Stimulated activated CD4-positive, alpha-beta T cell treated with anti-CD3 and anti-CD28 coated beads, Interleukin-2, amount 100 ng/mL, for 4 hours (primary cell): ENCODE data around the gene MAFB.

ENCODE experiments used
- DNase-seq: peaks from one replicate; pipeline ENCODE4 v3.0.0-alpha.2; 2020; ENCODE audit warnings: low read depth

MAFB gene

DNA sequence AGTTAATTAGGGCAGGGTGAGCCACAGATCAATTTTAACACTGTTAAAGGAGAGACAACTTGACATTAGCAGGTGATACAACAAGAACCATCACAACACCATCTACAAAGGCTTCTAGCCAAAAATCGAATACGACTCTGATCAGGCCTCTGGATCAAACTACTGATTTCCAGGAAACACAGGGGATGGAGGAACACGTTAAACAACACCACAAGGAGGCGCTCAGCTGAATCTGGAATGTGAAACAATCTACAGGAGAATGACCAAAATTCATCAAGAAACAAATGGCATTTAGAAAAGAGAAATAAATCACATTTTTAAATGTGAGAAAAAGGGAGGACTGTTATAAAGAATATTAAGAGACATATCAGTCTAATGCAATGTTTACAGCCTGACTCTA is 13.5 kb upstream of the MAFB start:
- DNase-seq: no peak

DNA sequence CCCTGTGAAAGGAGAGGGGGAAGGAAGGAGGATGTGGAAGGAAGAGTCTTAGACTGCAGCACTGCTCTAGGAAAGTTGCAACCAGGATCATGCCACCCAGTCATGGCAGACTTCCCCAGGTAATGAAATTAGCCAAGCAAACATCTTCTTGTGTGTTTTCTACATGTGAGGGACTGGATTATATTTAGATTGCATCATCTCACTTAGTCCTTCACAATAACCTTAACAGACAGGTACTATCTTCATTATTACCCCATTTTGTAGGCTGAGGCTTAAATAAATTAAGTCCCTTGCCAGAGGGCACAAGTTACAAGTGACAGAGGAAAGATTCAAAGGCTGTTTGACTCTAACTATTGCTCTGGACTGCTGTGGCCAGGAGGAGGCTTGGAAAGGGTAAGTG is 9.7 kb upstream of the MAFB start:
- DNase-seq: no peak

GRCh38 chr20:40698281-40698680 is 9.2 kb upstream of the MAFB start:
- no peak for DNase-seq

DNA sequence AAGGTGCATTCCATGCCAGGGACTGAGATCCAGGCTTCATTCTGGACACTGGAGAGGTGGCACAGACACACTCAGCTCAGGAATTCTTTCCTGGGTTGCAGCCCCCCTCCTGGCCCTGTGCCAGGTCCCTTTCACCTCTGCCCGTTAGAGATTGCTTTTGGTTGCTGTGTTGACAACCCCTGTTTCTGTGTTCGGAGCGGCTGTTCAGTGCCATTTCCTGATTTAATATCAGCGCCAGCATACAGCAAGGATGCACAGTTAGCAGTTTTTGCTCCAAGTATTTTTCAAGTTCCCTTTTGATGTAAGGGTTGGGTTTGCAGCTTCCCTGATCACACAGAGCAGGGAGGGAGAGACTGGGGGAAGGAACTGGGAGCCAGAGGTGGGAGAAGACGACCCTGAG is 8.5 kb upstream of the MAFB start:
- no peak for DNase-seq

DNA sequence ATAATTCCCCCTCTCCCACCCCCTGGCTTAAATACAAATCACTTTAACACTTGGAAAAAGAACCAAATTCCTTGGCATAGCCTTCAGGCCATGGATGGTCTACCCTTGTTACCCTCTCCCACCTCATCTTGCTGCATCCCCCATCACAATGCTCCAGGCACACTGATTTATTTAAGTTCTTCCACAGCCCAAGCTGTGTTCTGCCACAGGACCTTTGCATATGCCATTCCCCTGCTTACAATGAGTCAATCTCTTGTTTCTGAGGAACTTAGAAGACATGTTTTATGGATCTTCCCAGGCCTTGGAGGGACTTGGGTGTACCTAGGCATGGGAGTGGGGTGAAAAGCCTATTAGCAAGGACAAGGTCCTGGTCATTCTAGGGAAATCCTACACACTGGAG is 6.2 kb upstream of the MAFB start:
- DNase-seq: no peak

GRCh38 chr20:40694246-40694645 is 5.2 kb upstream of the MAFB start:
- no peak for DNase-seq

GRCh38 chr20:40692240-40693011 is 3.4 kb upstream of the MAFB start:
- DNase-seq: no peak

GRCh38 chr20:40691566-40692239 is 2.7 kb upstream of the MAFB start:
- no peak for DNase-seq

- no peak for DNase-seq
These were observed 2.0 kb upstream of the MAFB start for GRCh38 chr20:40690836-40691565.

- DNase-seq: no peak
These were observed 1.2 kb upstream of the MAFB start for GRCh38 chr20:40689943-40690835.

- no peak for DNase-seq
These were observed 622 bp downstream of the MAFB start for GRCh38 chr20:40688129-40689099.

GRCh38 chr20:40687384-40688128 is 1.5 kb downstream of the MAFB start:
- DNase-seq: no peak

DNA sequence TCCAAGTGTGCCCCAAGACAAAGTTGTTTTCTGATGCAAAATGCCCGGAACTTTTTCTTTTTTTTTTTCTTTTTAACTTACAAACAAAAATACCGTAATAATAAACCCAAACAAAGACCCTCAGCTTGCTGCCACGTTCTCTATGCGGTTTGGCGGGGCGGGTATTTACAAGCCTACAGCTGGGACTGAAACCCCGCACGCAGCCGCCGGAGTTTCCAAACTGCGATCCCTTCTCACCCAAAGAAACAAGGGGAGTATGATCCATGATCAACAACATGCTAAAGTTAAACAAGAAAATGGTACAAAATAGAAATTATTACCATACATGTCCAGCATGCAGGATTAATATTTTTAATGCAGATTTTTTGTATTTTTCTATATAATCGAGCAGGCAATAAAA is 2.1 kb downstream of the MAFB start:
- no peak for DNase-seq

DNA sequence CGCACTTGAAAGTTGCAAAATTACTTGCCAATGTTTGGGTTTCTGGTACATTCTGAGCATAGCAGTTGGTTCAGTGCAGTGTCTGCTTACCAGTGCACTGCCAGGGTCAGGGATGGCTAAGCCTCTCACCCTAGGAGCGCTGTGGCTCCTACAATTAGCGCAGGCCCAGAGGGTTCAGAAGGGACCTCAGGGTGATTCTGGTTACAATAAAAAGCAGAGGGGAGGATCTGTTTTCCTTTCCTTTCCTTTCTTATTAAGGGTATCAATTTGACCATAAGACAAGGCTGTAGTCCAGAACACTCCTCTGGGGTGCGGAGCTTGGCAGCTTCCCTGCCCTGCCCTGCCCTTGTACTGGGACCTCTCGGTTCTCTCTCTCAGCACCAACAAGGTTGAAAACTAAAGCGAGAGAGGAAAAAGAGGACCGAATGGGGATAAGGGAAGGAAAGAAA is 2.6 kb downstream of the MAFB start:
- DNase-seq: no peak

DNA sequence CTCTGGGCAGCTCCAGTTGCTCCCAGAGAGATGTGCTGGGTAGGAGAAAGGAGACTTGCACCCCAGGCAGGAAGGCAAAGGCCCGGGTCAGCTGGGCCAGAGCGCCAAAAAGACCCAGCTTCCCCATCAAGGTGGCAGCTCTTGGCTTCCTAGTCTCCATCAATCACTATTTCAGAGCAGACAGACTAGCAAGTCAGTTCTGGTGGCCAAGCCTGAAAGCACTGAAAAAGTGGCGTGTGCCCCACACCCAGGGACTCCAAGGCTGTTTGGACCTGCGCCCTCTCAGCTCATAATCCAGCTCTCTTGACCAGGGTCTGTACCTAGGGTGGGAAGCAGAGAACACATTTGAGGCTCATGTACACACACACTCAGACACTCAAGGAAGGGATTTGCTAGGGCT is 3.7 kb downstream of the MAFB start:
- DNase-seq: no peak

- no peak for DNase-seq
These were observed 5.2 kb downstream of the MAFB start for GRCh38 chr20:40683894-40684268.

- DNase-seq: no peak
These were observed 5.7 kb downstream of the MAFB start for GRCh38 chr20:40683221-40683893.

GRCh38 chr20:40682104-40682981 is 6.7 kb downstream of the MAFB start:
- no peak for DNase-seq

DNA sequence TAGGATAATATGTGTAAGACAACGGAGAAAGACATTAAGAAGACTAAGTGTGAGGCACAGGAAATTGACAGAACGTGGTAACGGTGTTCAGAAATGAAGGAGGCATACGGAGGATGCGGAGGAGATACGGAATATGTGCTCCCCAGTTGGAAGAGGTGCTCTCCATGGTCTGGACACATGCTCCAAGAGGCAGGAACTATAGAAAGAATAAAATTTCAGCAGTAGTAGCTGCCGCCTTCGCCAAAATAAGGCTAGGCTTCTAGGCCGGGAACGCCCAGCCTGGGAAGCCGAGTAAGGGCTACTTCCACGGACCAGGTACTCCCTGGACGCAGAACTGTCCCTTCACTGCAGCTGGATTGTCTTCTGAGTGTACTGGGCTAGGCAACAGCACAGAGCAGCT is 7.4 kb downstream of the MAFB start:
- no peak for DNase-seq
